Fibroblast of skin of right quadriceps (primary cell): Measurements from ENCODE around the gene PRKAG2.
A peak's percentile ranks its signal among the peaks of the same experiment; 100 is the strongest.

Experiments used
- DNase-seq: peaks from one replicate; pipeline ENCODE4 v3.0.0-alpha.2; 2013

PRKAG2 gene

DNA sequence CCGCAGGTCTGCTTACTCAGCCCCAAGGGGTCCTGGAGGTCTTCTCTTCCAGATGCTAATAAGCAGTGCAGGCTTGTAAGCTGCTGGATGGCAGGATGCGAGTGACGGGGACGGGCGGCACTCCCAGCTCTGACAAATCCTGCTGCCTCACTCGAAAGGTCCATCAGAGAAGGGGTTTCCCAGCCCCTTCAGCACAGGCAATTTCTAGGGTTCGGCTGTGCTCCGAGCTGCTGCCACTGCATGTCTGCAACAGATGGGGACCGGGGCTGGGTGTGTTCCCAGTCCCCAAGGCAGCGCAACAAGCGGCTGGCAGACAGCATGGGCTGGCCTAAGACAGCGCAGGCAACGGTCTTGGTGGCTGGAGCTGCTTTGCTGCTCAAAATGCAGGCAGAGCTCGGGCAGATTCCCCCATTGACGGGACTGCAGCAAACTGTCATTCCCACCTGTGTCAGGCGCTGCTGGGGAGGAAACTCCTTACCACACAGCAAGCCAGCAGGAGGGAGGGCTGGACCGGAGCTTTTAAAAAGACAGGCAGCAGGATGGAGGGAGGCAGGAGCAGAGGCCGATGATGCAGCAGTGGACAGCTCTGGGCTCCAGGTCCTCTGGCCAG is 62.4 kb downstream of the PRKAG2 start:
- peak; percentile 2 for DNase-seq

DNA sequence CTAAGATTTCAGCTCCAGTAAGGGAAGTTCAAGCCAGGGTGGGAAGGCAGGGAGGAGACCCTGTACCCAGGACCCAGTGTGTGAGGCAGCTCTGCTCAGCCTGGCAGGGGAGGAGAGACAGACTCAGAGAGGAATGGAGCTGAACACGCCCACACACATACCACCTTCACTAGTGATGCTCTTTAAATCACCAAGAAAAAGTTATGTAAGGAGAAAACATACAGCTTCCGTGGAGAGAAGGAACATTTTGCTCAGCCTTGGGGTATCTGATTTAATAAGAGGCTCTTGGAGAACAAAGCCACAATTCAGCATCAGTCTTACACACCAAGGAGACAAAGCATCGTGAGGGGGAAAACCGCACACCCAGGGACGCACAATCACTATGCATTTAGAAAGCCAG is 62.9 kb downstream of the PRKAG2 start:
- no peak for DNase-seq

DNA sequence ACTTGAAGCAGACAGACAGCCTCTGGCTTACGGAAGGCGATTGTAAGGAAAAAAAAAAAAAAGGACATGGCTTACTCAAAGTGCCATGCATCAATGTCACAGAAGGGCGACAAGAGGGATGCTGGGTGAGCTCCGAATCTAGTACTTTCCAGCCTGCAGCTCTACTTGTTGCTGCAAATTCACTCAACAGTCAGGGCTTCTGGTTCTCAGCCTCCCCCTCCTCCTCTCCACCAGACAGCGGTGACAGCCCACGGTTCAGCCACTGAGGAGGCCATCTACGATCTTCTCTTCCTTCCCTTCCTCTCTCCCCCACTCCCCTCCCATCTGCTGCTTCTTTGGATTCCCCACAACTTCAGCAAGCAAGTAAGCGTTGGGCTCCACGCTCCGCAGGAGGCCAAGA is 63.5 kb downstream of the PRKAG2 start:
- no peak for DNase-seq

DNA sequence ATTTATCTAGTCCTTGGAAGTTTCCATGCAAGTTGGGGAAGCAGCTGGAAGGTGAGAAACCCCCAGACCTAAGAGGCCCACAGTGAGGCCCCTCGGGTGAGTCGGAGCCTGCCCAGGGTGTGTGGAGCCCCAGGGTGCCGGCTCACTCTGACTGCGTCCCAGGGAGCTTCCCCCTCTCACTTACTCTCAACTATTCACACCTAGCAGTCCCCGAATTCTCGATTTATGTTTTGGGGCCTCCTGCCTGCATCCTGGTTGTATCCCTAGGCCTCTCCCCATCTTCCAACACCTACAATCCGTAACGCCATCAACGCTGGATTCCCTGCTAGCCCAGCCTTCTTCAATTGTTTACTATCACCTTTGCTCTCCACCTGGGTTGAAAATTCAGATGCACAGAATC is 63.9 kb downstream of the PRKAG2 start:
- no peak for DNase-seq

DNA sequence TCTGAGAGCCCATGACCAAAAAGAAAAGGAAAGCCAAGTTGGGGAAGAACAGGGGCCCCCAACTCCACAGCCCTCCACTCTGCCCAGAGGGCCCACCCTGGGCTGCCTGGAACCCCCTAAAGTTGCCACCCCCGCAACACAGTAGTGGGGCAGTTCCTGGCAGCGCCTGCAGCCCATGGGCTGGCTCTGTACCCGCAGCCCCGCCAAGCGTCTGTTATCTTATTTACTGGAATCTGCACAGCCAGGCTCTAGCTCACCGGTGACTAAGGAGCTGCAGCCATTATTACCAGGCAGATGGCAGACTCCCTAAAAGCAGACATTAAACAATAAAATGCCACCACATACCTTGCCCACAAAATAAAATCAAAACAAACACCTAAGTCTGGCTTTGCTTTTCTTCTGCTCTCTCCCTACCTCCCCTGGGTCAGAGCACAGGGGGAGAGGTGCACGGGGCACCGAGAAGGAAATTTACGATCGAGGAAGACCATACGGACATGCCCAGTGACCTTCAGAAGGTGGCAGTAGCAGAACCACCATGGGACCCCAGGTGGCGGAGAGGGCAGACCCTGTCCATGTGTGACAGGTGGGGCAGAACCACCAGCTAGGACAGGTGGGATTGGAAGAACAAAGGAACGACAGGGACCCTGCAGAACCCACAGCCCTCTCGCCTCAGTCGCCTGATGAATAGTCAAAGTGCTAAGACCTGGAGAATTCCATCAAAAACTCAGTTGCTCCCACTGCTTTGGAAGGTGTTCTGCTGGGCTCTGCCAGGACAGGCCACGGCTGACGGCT is 66.3 kb downstream of the PRKAG2 start:
- DNase-seq, result no peak

DNA sequence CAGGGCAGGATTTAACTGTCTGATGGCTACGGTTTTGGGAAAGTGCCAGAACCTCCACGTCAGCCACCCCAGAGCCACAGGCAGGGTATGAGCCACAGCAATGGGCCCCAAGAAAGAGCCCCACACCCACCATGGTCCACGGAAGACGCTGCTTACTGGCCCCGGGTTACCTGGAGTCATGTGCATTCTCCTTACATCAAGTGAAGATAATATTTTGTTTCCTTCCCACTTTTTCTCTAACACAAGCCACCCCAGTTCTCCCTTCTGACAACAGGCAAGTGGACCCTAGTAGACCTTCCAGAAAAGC is 67.1 kb downstream of the PRKAG2 start:
- DNase-seq, result no peak

DNA sequence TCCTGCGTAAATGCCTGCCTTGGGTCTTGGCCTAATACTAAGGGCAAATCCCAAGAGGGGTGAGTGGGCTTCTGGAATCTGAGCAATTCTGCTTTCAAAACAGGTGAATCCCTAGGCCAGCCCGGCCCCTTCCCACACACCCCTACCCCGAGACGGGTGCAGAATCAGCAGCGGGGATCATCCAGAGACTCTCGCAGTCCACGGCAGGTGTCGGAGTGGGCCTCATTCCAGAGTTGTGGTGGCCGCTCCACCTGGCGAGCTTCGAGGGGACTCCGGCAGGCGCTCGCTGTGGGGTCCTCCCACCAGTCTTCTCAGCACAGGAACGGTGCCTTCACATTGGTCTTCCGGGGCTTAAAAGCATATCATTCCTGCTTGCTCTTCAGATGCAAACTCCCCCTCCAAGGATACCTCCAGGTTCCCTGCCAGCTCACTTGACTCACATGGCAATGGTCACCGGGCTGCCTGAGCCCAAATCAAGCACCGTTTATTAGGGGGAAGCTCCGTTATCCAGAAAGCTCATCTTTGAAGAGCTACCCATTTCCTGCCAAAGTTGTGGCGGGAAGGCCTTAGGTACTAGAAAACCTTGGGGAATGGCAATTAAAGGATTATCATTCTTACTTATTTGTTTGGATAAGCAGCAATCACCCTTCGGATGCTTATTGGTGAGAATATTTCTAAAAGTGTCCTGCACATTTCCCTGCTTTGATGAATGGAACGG is 67.6 kb downstream of the PRKAG2 start:
- DNase-seq, result no peak

DNA sequence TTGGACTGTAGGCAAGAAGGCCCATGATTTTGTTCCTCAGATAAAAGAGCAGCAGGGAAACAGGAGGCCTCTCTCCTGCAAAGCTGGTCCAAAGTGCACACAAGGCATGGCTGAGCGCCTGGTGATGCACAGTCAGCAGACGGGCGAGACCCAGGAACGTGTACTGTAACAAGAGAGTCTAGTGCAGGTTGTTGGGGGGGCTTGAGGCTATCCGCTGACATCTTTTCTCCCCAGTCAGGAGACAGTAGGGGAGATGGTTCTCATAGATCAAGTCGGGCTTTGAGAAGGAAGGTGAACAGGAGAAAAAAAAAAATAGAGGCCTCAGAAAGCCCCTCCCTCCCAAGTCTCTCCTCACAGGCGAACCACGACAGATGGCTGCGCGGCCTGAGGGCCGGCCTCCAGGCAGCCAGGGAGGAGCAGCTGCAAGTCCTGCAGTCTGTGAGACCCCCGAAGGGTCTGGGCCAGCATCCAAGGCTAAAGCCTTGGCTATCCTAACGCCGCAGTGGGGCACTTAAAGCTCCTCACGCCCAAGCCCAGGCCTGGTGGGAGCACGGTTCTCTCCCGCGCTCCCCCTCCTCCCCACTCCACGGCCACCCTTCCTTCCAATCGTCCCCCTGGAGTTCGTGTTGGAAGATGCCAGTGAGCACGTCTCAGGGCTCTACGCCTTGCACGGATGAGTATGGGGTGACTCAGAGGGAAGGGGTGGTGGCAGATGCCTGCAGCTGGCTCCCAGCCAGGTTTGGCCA is 68.3 kb downstream of the PRKAG2 start:
- DNase-seq, result peak; percentile 9

DNA sequence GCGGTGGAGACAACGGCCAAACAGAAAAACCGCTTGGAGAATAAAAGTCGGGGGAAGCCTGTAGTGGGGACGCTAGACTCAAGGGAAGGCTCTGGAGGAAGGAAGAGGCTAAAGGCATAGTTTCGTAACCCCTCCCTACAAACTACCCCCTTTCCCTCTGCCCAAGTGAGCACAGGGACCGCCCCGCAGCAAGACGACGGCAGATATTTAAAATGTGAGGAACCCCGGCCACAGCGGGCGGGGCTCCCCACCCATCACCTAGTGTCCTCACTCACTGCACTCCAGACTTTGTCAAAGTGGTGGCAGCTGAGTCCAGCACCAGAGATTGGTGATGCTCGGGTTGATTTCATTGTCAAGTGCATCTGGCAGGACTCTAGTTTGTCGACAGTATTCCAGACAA is 69.1 kb downstream of the PRKAG2 start:
- DNase-seq, result no peak

DNA sequence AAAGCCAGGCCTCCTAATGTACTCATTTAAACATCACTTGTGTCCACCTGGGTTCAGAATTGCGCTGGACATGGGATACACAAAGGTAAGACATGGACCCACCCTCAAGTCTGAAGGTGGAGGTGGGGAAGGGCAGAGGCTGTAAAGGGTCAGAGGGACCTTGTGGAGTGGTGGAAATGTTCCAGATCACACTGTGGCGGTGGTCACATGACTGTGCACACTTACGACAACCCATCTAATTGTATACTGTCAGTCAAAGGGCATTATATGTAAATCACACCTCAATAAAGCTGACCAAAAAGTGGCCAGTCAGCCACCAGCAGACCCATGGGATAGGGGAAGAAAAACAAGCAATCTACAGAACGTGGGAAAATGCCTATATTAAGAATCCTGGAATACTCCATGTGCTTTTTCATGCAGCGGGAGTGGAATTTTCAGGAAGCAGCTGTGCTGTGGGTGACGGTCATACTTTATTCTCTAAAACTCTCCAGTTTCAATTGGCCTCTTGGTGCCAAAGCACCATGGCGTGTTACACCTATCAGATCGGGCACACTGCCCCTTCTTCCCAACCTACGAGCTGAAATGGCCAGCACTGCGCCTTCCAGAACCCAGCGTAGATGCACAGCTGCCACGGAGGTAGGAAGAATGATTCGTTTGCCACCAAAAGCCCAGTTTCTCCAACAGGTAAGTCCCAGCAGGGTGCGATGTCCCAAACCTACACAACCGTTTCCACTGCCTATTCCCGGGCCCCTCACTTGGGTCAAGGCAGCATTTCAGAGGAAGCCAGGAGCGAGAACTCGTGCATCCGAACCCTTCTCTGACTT is 69.8 kb downstream of the PRKAG2 start:
- no peak for DNase-seq

DNA sequence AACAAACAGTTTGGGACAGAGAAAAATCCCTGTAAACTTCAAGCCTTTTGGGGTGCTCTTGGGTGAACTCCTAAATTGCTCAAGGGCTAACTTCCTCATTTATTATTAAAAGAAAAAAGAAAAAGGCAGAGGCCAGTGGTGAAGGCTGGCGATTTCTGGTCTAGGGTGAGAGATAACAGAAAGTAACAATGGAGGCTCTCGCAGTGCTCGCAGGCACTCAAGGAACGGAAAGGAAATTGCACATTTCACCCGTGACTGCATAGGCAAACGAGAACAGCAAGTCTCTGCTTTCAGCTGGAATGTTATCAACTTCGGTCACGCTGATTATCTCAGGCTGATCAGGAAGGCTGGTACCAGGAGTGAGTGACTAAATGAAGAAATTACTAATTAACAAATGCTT is 70.7 kb downstream of the PRKAG2 start:
- no peak for DNase-seq

DNA sequence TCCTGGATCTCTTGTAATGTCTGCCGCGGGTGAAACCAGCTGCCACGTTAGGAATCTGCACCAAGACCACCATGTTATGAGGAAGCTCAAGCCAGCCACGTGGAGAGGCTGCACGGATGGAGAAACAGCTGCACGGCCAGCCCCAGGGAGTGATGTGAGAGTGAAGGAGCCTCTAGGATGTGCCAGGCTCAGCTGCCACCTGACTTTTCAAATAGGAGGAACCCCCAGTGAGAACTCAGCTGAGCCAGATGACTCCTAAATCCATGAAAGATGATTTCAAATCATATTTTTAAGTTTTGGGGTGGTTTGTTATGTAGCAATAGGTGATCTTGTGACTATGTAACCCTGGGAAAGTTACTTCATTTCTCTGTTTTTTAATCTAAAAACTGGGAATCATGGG is 71.7 kb downstream of the PRKAG2 start:
- no peak for DNase-seq

DNA sequence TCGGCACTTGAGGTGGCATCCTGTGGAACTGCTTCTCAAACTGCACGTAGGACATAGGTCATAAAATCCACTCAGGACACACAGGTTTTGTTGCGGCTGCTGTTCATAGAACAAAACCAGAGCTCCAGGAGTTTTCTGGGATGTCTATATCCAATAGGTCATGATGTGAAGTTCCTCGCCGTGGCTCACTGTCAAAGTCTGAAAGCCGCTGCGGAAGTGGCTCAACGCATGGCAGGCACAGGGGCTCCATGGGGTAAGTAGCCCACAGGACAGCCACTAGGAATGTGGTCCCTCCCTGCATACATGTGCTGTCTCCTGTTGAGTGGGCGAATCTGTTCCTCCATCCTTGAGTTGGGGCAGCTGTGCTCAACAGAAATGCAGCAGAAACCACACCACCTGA is 72.2 kb downstream of the PRKAG2 start:
- DNase-seq, result no peak

DNA sequence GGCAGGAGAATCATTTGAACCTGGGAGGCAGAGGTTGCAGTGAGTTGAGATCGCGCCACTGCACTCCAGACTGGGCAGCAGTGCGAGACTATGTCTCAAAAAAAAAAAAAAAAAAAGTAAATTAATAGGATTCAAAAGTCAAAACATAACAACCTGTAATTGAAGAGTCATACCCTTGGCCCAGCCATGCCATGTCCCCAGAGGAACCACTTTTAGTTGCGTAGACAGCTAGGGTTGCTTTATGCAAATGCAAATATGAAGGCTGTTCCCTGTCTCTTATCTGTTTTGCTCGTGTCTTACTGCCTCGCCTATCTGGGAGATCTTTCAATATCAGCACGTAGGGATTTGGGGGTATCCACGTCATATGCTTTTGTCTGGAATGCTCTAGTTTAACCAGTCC is 73.1 kb downstream of the PRKAG2 start:
- no peak for DNase-seq

DNA sequence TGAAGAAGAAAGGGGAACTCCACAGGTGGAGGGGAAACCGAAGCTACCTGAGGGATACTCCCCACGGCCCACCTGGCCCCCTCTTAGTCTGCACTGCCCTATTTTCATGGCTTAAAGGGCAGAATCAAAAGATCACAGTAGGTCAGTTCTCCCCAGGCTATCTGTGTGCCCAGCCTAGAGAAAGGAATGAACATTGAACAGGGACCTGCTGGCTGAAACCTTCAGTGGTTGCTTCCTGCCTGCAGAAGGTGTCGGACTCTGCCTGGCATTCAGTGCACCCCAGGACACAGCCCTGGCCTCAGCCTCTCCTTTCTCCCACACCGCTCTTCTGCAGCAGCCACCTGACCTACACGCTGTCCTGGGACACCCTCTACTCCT is 74.5 kb downstream of the PRKAG2 start:
- no peak for DNase-seq

DNA sequence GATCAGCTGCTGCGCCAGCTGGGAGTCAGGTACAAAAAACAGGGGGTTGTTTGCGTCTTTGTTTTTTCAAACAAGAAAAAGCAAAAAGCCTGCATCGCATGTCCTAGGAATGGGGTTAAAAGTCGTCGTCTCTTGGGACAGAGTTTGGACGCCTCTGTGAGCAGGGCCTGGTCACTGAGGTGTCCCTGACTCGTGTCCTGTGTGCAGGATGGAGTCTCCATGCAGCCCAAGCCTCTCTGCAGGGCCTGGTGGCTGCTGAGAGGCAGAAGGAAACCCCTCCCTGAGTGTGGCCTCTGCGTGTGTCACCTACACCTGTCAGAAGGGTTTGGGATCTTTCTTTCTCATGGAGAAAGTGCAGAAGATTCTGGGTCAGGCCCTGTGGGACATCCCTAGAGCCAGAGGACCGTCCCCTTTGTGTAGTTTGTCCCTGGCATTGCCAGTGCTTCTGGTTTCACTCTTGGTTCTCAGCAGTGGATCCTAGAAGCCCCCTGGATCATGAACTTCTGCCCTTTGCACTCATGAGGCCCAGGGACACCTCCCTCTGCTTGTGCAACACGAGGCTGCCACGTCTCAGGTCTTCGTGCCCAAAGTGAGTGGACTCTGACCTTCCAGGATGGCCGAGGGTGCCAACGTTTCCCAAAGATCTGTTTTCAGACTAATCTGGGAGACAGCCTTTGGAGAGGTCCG is 75.0 kb downstream of the PRKAG2 start:
- no peak for DNase-seq

DNA sequence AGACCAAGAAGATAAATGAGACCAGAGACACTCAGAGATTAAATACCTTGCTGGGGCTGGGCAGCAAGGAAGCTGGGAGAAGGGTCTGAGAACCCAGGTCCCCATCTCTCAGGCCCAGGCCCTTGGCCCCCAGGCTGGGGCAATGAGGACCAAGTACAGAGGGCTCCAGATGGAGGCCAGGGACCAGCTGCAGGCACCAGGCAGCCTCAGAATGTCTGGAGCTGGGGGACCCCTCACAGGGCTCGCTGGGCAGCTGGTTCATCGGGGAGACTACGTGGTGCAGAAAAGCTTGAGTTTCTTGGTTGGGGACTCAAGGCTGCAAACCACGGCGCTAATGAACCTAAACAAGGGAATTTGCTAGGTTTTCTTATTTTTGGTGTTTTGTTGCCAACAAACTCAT is 75.6 kb downstream of the PRKAG2 start:
- DNase-seq, result no peak

DNA sequence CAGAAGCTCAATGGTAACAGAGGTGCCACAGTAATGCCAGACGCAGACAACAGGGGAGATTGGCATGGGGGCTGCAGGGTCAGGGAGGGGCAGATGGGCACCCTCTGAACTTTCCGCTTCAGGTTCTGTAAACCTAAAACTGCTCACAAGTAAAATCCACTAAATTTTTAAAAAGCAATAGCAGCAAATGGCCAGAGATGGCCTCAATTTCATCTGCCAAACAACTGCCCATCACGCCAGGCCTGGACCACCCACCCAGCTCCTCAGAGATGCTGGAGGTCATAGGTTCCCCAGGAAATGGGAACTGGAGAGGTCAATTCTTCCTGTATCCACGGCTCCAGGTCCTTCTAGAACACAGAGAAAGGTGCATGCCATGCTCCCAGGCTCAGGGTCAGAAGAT is 76.1 kb downstream of the PRKAG2 start:
- DNase-seq, result no peak

DNA sequence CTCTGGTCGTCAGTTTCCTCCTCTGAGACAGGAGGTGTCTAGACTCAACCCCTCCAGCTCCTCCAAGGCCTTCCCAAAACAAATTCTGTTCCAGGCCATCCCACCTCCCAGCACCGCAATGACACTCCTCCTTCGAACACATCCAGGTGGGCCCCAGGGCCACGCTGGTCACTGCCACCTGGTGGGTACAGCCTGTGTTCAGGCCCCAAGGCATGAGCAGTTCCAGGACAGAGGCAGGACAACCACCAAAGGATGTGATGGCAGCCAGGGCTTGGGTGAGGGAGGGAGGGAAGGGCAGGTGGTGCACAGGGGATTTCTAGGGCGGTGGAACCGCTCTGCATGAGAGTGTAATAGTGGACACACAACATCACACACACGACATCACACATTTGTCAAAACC is 76.5 kb downstream of the PRKAG2 start:
- no peak for DNase-seq

DNA sequence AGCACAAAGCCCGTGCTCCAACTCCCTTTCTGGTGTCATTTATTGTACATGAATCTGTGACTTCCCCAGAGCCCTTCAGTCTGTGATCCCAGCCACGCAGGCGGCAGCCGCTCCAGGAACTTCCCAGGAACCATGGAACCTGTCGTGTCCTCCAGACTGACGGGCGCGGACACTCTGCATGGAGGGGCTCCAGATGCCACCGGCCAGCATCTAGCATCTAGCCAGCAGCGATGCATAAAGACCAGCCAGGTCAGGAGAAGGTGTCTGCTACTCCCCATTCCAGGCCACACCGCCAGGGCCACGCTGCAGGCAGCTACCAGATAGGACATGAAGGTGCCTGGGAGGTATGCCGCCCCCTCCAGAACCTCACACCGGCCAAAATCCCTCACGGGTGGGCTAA is 77.4 kb downstream of the PRKAG2 start:
- no peak for DNase-seq

DNA sequence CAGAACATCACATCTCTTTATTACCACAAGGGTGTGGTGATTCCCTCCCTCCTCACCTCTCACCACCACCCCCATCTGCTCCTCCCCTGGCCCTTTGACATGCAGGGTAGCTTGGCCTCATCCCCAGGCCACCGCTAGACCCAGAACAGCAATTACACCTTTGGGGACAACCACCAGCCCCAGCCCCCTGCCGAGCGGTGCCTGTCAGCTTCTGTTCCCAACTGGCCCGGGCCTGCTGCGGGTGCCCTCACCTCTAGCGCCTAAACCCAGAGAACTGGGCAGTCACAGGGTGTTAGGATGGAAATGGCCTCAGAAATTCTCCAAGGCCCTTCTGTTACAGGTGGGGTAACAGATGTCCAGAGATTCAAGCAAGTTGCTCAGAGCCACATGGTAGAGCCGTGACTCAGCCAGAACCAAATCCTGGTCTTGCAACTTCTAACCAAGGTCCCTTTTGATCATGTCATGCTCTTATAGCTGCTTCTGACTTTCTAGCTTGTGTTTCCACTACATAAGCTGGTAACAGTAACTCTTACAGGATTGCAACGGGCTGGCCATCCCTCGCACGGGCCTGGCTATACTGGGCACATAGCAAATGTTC is 78.0 kb downstream of the PRKAG2 start:
- no peak for DNase-seq
